Measurements from ENCODE around the gene PCBP1.

DNA sequence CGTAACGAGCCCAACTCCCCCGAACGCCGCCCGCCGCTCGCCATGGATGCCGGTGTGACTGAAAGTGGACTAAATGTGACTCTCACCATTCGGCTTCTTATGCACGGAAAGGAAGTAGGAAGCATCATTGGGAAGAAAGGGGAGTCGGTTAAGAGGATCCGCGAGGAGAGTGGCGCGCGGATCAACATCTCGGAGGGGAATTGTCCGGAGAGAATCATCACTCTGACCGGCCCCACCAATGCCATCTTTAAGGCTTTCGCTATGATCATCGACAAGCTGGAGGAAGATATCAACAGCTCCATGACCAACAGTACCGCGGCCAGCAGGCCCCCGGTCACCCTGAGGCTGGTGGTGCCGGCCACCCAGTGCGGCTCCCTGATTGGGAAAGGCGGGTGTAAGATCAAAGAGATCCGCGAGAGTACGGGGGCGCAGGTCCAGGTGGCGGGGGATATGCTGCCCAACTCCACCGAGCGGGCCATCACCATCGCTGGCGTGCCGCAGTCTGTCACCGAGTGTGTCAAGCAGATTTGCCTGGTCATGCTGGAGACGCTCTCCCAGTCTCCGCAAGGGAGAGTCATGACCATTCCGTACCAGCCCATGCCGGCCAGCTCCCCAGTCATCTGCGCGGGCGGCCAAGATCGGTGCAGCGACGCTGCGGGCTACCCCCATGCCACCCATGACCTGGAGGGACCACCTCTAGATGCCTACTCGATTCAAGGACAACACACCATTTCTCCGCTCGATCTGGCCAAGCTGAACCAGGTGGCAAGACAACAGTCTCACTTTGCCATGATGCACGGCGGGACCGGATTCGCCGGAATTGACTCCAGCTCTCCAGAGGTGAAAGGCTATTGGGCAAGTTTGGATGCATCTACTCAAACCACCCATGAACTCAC is 673 bp downstream of the PCBP1 start:
- TF ChIP-seq, protein P1, sequence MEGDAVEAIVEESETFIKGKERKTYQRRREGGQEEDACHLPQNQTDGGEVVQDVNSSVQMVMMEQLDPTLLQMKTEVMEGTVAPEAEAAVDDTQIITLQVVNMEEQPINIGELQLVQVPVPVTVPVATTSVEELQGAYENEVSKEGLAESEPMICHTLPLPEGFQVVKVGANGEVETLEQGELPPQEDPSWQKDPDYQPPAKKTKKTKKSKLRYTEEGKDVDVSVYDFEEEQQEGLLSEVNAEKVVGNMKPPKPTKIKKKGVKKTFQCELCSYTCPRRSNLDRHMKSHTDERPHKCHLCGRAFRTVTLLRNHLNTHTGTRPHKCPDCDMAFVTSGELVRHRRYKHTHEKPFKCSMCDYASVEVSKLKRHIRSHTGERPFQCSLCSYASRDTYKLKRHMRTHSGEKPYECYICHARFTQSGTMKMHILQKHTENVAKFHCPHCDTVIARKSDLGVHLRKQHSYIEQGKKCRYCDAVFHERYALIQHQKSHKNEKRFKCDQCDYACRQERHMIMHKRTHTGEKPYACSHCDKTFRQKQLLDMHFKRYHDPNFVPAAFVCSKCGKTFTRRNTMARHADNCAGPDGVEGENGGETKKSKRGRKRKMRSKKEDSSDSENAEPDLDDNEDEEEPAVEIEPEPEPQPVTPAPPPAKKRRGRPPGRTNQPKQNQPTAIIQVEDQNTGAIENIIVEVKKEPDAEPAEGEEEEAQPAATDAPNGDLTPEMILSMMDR (IDR thresholded peaks at IDR 0.05) = no peak
- TF ChIP-seq POLR2AphosphoS5 (IDR thresholded peaks at IDR 0.05; ENCODE audit: insufficient read depth in 1 of 2, low read depth in 1 of 2) = peak in 1 of 2 donors; percentile 67
- TF ChIP-seq POLR2A (IDR thresholded peaks at IDR 0.05) = no peak

Measured in vagina (tissue), 2 donors.